HepG2 (cell line): ENCODE data around the gene RSKR. TPM values are rescaled to one million over a fixed set of nuclear protein-coding genes. Genes with fewer than 3 reads are reported as not detected.

ENCODE experiments used
- ATF7 ChIP-seq, 2 experiments: fragments of 450-650 bp in 1 of 2; sonication (generic) in 1 of 2; formaldehyde crosslinking in 1 of 2; IDR thresholded peaks; 2 replicates each; pipeline versions ENCODE4 v1.4.0 to v1.6.1; 2016 to 2020; ENCODE audit warnings: antibody characterized with exemption in 1 of 2, mild to moderate bottlenecking in 1 of 2, missing genetic modification reagents in 1 of 2
- BATF2 ChIP-seq: sonication (generic); formaldehyde crosslinking; IDR thresholded peaks from 2 replicates; pipeline ENCODE4 v1.8.0; 2022; ENCODE audit warnings: mild to moderate bottlenecking, missing genetic modification reagents, moderate library complexity
- CCDC6 ChIP-seq: sonication (generic); formaldehyde crosslinking; IDR thresholded peaks from 2 replicates; pipeline ENCODE4 v1.8.1; 2022; ENCODE audit warnings: mild to moderate bottlenecking, missing genetic modification reagents, moderate library complexity
- CTCF ChIP-seq: sonication (generic); formaldehyde crosslinking; IDR thresholded peaks from 2 replicates; pipeline ENCODE4 v1.5.0; 2020; ENCODE audit warnings: mild to moderate bottlenecking, missing genetic modification reagents, moderate library complexity
- FOSL2 ChIP-seq: sonication (generic); formaldehyde crosslinking; IDR thresholded peaks from 2 replicates; pipeline ENCODE4 v1.4.0; 2020; ENCODE audit warnings: missing genetic modification reagents
- JUND ChIP-seq: sonication (generic); formaldehyde crosslinking; IDR thresholded peaks from 2 replicates; pipeline ENCODE4 v1.8.0; 2022; ENCODE audit warnings: mild to moderate bottlenecking, missing genetic modification reagents
- MED13 ChIP-seq: sonication (generic); formaldehyde crosslinking; IDR thresholded peaks from 2 replicates; pipeline ENCODE4 v1.5.0; 2020; ENCODE audit warnings: missing genetic modification reagents
- MYC ChIP-seq: sonication (generic); formaldehyde crosslinking; IDR thresholded peaks from 2 replicates; pipeline ENCODE4 v1.9.0; 2021; ENCODE audit warnings: missing genetic modification reagents, borderline replicate concordance
- PLRG1 ChIP-seq: fragments of 450-650 bp; conservative IDR thresholded peaks from 2 replicates; pipeline ENCODE4 v1.6.1; 2016
- SCMH1 ChIP-seq: sonication (generic); formaldehyde crosslinking; IDR thresholded peaks from 2 replicates; pipeline ENCODE4 v1.9.0; 2021; ENCODE audit warnings: missing genetic modification reagents, mild to moderate bottlenecking, borderline replicate concordance
- ZNF20 ChIP-seq: sonication (generic); formaldehyde crosslinking; IDR thresholded peaks from 2 replicates; pipeline ENCODE4 v1.4.0; 2020; ENCODE audit warnings: mild to moderate bottlenecking, moderate library complexity, missing genetic modification reagents
- ZNF253 ChIP-seq: sonication (generic); formaldehyde crosslinking; IDR thresholded peaks from 2 replicates; pipeline ENCODE4 v1.8.0; 2022; ENCODE audit warnings: mild to moderate bottlenecking, missing genetic modification reagents, borderline replicate concordance
- ZNF33B ChIP-seq: sonication (generic); formaldehyde crosslinking; IDR thresholded peaks from 2 replicates; pipeline ENCODE4 v1.5.1; 2020; ENCODE audit warnings: mild to moderate bottlenecking, missing genetic modification reagents
- ZNF431 ChIP-seq: sonication (generic); formaldehyde crosslinking; IDR thresholded peaks from 2 replicates; pipeline ENCODE4 v1.9.0; 2022; ENCODE audit warnings: missing genetic modification reagents, low read depth, mild to moderate bottlenecking, borderline replicate concordance
- ZNF644 ChIP-seq: IDR thresholded peaks from 2 replicates; pipeline ENCODE4 v1.6.1; 2016; ENCODE audit warnings: low read depth
- ZNF879 ChIP-seq: sonication (generic); formaldehyde crosslinking; IDR thresholded peaks from 2 replicates; pipeline ENCODE4 v1.8.1; 2023; ENCODE audit warnings: missing genetic modification reagents
- ZNF883 ChIP-seq: sonication (generic); formaldehyde crosslinking; IDR thresholded peaks from 2 replicates; pipeline ENCODE4 v1.5.1; 2020; ENCODE audit warnings: mild to moderate bottlenecking, missing genetic modification reagents; ENCODE audit errors: not compliant biosample characterization
- polyA plus RNA-seq, 8 experiments: library from polyadenylated mRNA; depleted of rRNA in 3 of 8; stranded (reverse) in 7 of 8; unstranded in 1 of 8; fragments of >200 nt; fragmentation: Illumina TruSeq in 4 of 8; extraction: Trizol in 4 of 8; gene quantifications; 2 replicates each; pipeline versions ENCODE4 v1.2.1 to v1.2.3, GENCODE V29; 2011 to 2016; ENCODE audit warnings: low read depth in 4 of 8, missing spikeins in 1 of 8, mixed read lengths in 1 of 8; ENCODE audit not compliant: insufficient read depth in 1 of 8
- total RNA-seq, 5 experiments: library from RNA; depleted of rRNA; stranded (reverse); fragments of >200 nt; fragmentation: Illumina TruSeq; extraction: Trizol; gene quantifications; 2 replicates each; pipeline ENCODE4 v1.2.3, GENCODE V29; 2016; ENCODE audit warnings: low read depth in 1 of 5
- TF ChIP-seq, protein P1 (sequence below): sonication (generic); formaldehyde crosslinking; IDR thresholded peaks from 2 replicates; pipeline ENCODE4 v1.5.0; 2020; ENCODE audit warnings: mild to moderate bottlenecking, missing genetic modification reagents
- TF ChIP-seq, protein P2 (sequence below): fragments of 450-650 bp; IDR thresholded peaks from 2 replicates; pipeline ENCODE4 v1.6.1; 2016
- TF ChIP-seq, protein P3 (sequence below): sonication (generic); formaldehyde crosslinking; IDR thresholded peaks from 2 replicates; pipeline ENCODE4 v1.5.0; 2020; ENCODE audit warnings: missing genetic modification reagents

Gene RSKR
- total and polyA plus RNA-seq, 2 of the 13 experiments (the other 11 are each of a cell fraction or from before 2014, with no cell fraction given), result 5.0 to 10.4 TPM

GRCh38 chr17:28661635-28662526 lies 47.9 kb upstream of the RSKR start, which contains the start of the genes SDF2 and SUPT6H (continued):
- TF ChIP-seq, protein P1, sequence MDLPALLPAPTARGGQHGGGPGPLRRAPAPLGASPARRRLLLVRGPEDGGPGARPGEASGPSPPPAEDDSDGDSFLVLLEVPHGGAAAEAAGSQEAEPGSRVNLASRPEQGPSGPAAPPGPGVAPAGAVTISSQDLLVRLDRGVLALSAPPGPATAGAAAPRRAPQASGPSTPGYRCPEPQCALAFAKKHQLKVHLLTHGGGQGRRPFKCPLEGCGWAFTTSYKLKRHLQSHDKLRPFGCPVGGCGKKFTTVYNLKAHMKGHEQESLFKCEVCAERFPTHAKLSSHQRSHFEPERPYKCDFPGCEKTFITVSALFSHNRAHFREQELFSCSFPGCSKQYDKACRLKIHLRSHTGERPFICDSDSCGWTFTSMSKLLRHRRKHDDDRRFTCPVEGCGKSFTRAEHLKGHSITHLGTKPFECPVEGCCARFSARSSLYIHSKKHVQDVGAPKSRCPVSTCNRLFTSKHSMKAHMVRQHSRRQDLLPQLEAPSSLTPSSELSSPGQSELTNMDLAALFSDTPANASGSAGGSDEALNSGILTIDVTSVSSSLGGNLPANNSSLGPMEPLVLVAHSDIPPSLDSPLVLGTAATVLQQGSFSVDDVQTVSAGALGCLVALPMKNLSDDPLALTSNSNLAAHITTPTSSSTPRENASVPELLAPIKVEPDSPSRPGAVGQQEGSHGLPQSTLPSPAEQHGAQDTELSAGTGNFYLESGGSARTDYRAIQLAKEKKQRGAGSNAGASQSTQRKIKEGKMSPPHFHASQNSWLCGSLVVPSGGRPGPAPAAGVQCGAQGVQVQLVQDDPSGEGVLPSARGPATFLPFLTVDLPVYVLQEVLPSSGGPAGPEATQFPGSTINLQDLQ (CRISPR knock-in tag), result 0 out of 2 replicates have a peak, but pooled peaks have one; percentile 51
- TF ChIP-seq FOSL2 (CRISPR knock-in tag) (peak; percentile 53), MYC (CRISPR knock-in tag) (no peak), MED13 (CRISPR knock-in tag) (no peak), BATF2 (no peak), ATF7 (IDR thresholded peaks at IDR 0.05) (no peak), ATF7 (CRISPR knock-in tag; IDR thresholded peaks at IDR 0.05) (no peak), PLRG1 (no peak), JUND (CRISPR knock-in tag) (no peak; the same call in 1 of the 2 replicates), ZNF431 (CRISPR knock-in tag) (no peak; the same call in 1 of the 2 replicates), ZNF20 (no peak), SCMH1 (no peak), CCDC6 (CRISPR knock-in tag) (peak; percentile 79; the same call in 1 of the 2 replicates), ZNF883 (CRISPR knock-in tag) (peak; percentile 85), CTCF (no peak), ZNF33B (peak; percentile 10; the same call in 1 of the 2 replicates), ZNF644 (CRISPR knock-in tag) (no peak), ZNF879 (CRISPR knock-in tag) (no peak; the same call in 1 of the 2 replicates), ZNF253 (CRISPR knock-in tag) (no peak)
- TF ChIP-seq, protein P2, sequence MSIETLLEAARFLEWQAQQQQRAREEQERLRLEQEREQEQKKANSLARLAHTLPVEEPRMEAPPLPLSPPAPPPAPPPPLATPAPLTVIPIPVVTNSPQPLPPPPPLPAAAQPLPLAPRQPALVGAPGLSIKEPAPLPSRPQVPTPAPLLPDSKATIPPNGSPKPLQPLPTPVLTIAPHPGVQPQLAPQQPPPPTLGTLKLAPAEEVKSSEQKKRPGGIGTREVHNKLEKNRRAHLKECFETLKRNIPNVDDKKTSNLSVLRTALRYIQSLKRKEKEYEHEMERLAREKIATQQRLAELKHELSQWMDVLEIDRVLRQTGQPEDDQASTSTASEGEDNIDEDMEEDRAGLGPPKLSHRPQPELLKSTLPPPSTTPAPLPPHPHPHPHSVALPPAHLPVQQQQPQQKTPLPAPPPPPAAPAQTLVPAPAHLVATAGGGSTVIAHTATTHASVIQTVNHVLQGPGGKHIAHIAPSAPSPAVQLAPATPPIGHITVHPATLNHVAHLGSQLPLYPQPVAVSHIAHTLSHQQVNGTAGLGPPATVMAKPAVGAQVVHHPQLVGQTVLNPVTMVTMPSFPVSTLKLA, result no peak
- TF ChIP-seq, protein P3, sequence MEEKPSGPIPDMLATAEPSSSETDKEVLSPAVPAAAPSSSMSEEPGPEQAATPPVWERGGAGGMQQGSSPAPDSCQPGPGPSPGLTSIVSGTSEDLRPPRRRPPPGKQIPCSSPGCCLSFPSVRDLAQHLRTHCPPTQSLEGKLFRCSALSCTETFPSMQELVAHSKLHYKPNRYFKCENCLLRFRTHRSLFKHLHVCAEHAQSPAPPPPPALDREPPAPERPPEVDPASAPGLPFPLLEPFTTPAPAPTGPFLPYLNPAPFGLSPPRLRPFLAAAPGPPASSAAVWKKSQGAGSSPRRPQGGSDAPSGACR (CRISPR knock-in tag), result no peak
